GM21825 (cell line): Measurements from ENCODE around the gene KRTAP10-6.
"Not testable (repeated sequence)": the region's sequence is repeated elsewhere in the genome, so short reads cannot be mapped to it uniquely, and the experiment has no call there.

Experiments
- ATAC-seq: cut with Tn5 transposase; IDR thresholded peaks from one replicate; pipeline ENCODE4 v1.9.1; 2021; ENCODE audit warnings: mild to moderate bottlenecking, moderate library complexity; ENCODE audit not compliant: unreplicated experiment

Gene KRTAP10-6

DNA sequence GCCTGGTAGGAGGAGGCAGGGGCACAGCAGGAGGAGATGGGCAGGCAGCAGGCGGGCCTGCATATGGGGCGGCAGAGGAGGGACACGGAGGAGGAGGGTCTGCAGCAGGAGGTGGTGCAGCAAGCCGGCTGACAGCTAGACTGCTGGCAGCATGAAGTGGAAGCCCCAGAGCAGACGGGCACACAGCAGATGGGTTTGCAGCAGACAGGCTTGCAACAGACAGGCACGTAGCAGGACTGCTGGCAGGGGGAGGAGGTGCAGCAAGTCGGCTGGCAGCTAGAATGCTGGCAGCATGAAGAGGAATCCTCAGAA lies 12.5 kb downstream of the KRTAP10-6 start:
- ATAC-seq, result no peak

DNA sequence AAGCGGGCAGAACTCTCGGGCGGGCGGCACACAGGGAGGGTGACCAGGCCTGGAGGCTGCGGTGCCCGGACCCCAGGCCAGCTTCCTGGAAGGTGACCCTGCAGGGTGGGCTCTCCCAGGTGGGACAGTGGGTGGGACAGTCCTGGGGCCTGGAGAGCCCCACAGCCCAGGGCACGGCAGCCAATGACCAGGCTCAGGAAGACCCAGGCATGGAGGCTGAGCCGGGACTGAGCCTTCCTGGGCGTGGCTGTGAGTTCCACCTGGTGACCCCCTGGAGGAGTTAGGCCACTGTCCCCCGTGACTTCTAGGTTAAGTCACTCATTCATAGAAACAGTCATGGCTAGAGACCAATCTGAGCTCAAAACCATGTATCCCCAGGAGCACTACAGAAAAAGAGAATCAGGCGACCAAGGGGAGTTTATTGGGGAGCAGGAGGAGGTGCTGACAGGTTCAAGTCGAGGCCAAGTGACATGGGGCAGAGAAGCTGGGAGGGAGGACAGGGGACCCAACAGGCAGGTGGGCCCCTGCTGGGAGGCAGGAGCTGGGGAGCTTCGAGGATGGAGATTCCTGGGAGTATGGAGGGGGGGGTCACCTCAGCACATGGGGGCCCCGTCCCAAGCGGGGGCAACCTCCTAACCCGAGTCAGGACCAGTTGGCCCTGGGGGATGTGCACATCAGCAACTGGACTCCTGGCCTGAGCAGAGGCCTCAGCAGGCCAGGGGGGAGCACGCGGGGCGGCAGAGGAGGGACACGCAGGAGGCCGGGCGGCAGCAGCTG lies 13.1 kb downstream of the KRTAP10-6 start:
- ATAC-seq, result no peak

DNA sequence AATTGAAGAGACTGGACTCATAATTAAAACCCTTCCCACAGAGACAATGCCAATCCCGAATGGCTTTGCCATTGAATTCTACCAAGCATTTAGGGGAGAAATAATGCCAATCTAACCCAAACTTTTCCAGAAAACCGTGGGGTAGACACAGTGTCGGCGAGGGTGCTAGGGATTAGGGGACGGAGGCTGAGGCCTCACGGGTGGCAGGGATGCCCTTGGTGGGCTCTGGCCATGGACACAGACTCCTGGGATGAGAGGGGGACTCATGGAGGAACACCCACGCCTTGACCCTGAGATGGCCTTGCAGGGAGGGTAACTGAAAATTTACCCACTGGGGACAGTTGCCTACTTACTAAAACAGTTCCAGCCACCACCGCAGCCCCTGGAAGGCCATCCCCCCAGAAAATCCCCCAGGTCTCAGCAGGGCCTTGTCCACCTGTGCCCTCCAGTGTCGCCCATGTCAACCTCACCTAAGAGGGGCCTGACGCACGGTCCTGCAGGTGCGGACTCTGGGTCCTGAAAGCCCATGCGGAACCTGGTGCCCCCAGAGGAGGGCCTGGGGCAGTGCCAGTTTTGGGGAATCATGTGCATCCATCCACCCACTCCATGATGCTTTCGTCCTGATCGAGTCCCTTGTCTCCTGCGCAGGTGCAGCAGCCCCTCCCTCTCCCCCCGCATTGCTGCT lies 13.8 kb downstream of the KRTAP10-6 start:
- ATAC-seq, result no peak

DNA sequence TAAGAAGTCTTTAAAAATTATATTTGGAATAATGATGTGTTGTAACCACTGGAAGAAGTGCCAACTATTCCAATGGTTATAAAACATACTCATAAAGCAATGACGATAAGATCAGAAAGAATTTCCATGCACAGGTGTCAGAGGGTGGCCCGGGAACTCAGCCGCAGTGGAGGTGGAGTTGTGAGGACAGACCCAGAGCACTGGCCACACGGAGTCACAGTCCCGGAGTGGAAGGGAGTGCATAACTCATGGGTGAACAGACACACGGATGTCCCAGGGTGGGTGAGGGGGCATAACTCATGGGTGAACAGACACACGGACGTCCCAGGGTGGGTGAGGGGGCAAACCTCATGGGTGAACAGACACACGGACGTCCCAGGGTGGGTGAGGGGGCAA lies 16.3 kb downstream of the KRTAP10-6 start:
- no peak for ATAC-seq

DNA sequence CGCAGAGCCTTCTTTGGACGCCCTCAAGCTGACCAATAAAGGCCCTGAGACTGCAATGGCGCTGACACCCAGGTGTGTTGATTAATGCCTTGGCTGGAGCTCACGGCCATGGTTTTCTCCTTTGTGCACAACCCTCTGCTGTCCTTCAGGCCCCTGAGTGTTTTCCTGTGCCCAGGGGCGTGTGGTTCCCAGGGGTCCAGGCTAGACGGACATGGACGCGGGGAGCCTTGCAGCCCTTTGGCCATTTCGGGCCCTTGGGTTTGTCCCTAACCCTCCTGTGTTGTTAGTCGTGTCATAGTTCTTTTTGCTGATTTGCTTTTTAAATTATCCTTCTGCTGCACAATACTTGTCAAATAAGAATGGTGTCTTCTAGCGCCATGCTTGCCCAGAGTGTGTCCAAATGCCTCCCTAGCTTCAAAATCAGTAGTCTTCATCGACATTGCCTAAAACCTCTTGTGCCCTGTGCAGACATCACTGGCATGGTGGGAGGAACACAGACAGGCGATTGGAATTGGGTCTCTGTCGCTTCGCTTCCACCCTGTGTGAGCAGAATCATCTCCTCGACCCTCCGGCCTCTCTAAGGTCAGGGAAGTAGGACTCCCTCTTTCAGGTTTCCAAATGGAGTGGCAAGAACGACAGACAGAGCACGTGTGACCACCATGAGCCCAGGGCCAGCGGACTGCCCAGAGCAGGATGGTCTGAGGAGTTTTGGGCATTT lies 16.8 kb downstream of the KRTAP10-6 start:
- no peak for ATAC-seq

DNA sequence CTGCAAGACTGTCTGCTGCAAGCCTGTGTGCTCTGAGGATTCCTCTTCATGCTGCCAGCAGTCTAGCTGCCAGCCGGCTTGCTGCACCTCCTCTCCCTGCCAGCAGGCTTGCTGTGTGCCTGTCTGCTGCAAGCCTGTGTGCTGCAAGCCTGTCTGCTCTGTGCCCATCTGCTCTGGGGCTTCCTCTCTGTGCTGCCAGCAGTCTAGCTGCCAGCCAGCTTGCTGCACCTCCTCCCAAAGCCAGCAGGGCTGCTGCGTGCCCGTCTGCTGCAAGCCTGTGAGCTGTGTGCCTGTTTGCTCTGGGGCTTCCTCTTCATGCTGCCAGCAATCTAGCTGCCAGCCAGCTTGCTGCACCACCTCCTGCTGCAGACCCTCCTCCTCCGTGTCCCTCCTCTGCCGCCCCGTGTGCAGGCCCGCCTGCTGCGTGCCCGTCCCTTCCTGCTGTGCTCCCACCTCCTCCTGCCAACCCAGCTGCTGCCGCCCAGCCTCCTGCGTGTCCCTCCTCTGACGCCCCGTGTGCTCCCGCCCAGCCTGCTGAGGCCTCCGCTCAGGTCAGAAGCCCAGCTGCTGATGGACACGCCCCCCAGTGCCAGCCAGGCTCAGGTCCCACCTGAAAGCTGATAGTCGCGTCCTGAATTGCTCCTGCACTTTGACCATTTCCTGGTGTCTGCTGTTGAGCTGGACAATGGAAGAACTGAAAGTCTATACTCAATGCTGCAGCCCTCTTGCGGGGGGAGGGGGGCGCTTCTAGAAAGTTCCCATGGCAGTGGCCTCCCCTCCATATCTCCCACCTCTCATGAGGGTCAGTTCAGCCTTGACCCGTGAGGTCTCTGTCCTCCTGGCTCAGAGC lies 17.6 kb downstream of the KRTAP10-6 start:
- no peak for ATAC-seq

DNA sequence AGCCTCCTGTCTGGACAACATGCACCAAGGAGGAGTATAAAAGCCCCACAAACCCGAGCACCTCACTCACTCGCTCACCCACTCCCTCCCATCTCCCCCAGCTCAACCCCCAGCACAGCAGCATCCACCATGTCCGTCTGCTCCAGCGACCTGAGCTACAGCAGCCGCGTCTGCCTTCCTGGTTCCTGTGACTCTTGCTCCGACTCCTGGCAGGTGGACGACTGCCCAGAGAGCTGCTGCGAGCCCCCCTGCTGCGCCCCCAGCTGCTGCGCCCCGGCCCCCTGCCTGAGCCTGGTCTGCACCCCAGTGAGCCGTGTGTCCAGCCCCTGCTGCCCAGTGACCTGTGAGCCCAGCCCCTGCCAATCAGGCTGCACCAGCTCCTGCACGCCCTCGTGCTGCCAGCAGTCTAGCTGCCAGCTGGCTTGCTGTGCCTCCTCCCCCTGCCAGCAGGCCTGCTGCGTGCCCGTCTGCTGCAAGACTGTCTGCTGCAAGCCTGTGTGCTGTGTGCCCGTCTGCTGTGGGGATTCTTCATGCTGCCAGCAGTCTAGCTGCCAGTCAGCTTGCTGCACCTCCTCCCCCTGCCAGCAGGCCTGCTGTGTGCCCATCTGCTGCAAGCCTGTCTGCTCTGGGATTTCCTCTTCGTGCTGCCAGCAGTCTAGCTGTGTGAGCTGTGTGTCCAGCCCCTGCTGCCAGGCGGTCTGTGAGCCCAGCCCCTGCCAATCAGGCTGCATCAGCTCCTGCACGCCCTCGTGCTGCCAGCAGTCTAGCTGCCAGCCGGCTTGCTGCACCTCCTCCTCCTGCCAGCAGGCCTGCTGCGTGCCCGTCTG lies 18.5 kb downstream of the KRTAP10-6 start, which contains the start of gene KRTAP10-4:
Gene KRTAP10-4, plus strand, starts transcription at position 100 of the 827 bp plus-strand sequence. Its CDS starts 30 bp downstream, at position 130.
- ATAC-seq, result not testable (repeated sequence)

DNA sequence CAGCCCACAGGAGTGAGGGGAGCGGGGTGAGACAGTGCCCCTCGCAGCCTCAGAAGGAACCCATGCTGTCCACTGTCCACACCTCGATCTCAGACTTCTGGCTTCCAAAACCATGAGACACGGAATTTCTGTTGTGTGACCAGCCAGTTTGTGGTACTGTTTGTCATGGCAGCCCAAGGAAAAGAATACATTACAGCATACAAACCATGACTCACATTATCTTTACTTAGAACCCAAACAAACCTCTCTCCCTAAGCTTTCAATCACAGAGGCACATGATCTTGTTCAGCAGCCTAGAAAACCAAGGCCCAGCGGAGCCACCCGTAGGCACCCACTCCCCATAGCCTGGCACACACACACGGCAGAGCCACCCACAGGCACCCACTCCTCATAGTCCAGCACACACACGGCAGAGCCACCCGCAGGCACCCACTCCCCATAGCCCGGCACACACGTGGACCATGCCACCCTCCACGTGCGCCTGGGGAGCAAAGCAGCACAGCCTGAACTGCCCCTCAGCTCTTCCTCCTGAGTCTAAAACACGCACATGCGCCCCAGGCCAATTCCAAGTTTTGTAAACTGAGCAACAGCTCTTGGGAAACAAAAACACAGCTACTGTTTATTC lies 19.2 kb downstream of the KRTAP10-6 start:
- no peak for ATAC-seq

DNA sequence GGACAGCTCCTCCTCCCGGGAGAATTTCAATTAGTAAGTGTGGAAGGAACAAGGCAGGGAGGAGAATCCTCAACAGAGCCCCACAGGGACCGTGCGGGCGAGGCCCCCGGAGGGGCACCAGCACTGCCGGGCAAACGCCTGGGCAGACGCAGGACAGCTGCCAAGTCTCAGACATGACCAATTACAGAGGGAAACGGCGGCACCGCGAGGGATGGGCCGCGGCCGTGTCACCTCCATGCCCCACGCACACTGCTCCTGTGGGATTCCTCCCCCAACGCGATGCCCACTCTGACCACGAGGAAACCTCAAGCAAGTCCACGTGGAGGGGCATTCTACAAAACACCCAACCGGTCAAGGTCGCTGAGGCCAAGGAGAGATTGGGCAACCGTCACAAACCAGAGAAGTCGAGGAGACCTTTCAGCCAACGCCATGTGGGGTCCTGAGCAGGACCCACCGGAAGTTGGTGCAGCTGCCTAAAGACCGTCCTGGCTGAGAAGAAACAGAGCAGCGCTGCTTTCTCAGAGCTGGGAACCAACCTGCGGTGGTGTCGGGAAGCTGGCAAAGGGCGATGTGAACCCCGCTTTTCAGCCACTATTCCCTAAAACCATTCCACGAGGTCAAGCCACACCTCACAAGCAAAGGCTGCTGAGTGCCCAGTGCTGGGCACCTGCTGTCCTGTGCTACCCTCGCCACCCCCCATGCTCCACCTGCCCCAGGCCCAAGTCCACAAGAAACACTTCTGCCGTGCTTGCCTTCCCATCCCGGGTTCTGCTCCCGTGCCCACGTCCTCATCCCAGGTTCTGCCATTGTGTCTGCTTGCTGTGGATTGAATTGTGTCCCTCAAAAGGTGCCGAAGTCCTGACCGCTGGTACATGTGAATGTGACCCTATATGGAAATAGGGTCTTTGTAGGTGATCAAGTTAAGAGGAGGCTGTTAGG lies 20.2 kb downstream of the KRTAP10-6 start:
- ATAC-seq, result no peak

DNA sequence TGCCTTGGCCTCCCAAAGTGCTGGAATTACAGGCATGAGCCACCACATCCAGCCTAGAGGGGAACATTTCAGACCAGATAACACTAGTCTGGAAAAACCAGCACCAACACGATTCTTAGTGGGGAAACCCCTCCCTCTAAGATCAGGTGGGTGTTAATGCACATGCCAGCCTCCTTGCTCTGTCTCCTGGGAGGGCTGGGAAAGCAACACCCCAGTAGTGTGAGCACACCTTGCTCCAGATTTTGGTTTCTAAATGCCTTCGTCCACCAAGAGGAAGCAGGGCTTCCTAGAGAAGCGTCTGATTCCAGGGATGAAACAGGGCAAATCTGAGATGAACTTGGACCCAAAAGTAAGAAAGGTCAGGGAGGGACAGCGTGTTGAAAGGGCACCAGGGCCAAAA lies 21.0 kb downstream of the KRTAP10-6 start:
- no peak for ATAC-seq

DNA sequence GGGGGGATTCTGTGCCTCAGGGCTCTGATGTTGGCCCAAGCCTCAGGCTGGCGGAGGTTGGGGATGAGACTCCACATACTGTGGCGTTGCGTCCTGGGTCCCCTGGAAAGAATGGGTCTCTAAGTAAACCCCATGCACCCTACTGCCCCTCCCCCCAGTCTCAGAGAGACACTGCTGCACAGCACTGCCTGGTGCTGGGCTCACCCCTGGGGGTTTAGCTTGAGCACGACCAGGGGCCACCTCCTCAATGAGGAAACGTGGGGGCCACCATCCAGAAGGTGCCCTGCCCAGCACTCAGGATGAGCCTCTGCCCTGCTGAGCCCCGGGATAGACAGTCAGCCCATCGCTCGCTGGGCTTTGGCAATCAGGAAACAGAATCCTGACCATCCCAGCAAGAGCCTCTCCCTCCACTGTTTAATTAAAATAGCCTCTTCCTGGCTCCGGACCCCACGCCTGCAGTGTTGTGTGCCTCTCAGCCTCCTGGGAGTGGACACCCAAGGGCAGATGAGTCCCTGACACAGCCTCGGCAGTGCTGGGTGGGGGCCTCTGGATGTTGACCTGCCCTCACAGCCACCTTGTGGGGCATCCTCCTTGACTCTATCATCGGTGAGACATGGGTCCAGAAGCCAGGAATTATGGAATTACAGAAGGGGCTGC lies 22.3 kb downstream of the KRTAP10-6 start:
- no peak for ATAC-seq

DNA sequence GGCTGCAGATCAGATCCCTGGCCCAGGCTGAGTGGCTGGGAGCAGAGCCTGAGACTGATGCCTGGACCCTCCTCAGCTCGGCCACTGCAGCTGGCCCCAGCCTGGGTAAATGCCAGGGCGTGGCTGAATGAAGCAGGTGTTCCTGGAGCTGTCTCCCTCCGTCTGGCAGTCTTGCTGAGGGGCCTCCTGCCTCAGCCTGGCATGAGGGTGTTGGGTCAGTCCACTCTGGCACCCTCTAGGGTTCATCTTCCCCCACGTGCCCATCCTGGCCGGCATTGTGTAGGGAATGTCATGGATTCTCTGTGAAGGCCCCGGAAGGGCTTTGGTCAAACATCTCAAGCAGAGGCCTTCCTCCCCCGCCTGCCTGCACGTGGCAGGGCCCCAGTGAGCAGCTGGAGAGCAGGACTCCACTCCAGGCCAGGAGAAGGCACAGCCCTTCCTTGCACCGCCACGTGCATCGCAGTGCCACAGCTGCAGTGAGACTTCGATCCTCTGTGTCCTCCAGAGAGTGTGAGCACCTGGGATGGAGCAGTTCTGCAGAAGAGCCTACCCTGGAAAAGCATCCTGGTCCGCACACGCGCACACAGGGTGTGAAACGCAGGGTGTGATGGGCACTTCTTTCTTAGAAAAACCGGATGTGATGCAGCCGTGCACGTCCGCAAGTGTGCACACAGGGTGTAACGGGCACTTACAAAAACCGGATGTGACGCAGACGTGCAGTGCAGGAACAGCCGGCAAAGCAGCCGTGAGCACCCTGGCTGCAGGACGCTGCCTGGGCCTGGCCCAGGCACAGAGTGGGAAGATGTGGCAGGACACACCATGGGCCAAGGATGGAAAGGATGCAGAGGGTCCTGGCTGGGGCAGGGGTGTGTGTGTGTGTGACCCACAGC lies 23.4 kb downstream of the KRTAP10-6 start:
- no peak for ATAC-seq

DNA sequence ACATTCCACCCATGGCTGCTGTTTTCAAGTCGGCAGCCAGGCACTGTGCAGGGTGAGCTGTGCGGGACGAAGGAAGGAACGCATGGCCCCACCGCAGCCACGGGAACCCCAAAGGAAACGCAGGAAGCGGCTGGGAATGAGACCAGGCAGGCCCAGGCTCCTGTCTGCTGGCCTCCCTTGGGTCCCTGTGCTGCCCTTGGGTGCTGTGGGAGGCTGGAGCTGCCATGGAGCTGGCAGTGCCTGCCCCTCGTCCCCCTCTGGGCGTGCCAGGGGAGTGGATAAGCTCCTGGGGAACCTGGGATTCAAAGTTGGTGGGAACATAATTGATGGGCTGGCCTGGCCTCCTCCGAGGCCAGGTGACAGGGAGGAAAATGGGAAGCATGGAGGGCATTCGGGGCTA lies 24.0 kb downstream of the KRTAP10-6 start:
- no peak for ATAC-seq

DNA sequence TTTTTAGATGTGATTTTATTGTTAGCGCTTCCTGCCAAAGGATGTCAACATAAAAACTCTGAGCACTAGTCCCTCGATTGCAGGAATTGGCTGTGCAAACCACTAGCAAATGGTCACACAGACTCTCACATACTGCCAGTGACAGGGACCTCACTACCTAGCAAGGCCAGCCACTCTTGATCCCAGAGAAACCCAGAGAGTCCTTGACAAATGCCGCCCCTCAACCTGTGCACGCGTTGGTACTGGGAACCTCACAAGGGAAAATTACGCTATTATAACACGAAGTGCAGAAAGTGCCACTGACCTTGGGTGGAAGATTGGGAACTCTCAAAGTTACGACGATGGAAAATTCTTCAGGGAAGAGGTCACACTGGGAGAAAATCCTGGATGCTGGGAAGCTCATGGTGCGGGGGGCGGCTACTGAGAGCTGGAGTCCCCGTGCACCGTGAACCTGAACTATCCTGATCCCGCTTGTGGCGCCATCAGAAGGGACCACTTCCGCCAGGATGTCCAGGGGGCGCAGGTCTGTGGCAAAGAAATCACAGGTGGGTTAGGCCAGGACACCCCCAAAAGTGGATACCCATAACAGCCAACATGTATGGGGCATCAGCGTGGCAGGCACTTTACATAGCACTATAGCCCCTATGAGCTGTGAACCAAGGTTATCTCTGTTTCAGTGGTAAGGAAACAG lies 24.7 kb downstream of the KRTAP10-6 start:
- no peak for ATAC-seq

DNA sequence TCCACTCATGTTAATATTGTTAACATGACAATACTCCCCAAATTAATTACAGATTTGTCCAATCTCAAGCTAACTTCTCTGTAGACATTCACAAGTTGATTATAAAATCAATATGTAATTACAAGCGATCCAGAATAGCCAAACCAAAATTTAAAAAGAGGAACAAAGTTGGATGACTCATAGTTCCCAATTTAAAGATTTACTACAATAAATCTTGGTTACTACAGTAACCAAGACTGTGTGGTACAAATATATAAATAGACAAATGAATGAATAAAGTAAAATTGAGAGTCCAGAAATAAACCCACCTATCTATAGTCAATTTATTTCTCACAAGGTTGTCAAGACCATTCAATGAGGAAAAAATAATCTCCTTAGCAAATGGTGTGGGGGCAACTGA lies 25.9 kb downstream of the KRTAP10-6 start:
- ATAC-seq, result no peak

DNA sequence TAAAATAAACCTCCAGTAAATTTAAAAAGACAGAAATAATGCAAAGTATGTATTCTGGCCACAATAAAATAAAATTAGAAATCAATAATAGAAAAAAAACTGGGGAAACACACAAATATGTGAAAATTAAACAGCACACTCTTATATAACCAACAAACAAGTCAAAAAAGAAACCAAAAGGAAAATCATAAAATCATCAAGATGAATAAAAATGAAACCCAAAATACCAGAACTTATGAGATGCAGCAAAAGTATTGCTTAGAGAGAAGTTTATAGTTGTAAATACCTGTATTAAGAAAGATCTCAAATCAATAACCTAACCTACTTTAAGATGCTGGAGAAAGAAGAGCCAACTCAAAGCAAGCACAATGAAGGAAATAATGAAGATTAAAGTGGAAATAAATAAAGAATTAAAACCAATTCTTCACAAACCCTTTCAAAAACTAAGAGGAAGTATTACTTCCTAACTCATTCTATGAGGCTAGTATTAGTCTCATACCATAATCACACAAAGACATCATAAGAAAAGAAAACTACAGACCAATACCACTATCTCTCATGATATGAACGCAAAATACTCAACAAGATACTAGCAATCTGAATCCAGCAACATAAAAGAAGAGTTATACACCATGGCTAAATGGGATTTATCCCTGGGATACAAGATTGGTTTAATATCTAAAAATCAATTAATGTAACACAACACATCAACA lies 27.3 kb downstream of the KRTAP10-6 start:
- ATAC-seq, result no peak
